GM21423 (cell line): ENCODE data around the gene KLHL18.
A peak's percentile ranks its signal among the peaks of the same experiment; 100 is the strongest.
"Not testable (repeated sequence)": the region's sequence is repeated elsewhere in the genome, so short reads cannot be mapped to it uniquely, and the experiment has no call there.

Source experiments
- ATAC-seq: cut with Tn5 transposase; IDR thresholded peaks from one replicate; pipeline ENCODE4 v1.9.1; 2021; ENCODE audit warnings: mild to moderate bottlenecking, moderate library complexity; ENCODE audit not compliant: unreplicated experiment

Gene KLHL18

GRCh38 chr3:47359323-47359722 lies 76.6 kb downstream of the KLHL18 start:
- ATAC-seq = no peak

DNA sequence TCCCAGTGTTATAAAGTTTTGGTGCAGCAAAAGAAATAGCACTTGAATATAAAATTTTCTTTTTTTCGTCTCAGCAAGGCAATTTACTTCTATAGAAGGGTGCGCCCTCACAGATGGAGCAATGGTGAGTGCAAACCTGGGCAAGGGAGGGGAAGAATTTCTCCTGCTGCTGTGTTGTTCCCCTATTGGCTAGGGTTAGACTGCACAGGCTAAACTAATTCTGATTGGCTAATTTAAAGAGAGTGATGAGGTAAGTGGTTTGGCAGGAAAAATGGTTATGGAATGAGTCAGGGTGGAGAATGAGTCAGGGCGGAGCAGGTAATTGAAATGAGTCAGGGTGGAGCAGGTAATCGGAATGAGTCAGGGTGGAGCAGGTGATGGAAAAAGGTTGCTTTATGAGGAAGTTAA lies 77.4 kb downstream of the KLHL18 start:
- not testable (repeated sequence) for ATAC-seq

DNA sequence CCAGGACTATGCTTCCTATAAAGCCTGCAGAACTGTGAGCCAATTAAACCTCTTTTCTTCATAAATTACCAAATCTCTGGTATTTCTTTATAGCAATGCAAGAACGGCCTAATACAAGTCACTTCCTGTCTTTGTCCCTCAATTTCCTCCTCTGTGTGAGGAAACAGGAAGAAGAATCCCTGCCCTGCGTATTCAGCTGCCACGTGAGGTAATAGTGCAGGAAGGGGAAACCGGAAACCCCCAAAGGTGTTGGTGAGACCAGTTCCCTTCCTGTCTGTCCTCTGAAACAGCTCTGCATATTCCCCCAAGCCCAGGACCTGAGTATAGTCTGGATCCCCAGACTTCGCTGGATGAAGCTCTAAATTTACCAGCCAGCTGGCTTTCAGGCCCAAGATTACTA lies 80.0 kb downstream of the KLHL18 start:
- no peak for ATAC-seq

GRCh38 chr3:47365213-47366153 lies 82.7 kb downstream of the KLHL18 start:
- no peak for ATAC-seq

- no peak for ATAC-seq
These were observed 84.1 kb downstream of the KLHL18 start for GRCh38 chr3:47366833-47367232.

DNA sequence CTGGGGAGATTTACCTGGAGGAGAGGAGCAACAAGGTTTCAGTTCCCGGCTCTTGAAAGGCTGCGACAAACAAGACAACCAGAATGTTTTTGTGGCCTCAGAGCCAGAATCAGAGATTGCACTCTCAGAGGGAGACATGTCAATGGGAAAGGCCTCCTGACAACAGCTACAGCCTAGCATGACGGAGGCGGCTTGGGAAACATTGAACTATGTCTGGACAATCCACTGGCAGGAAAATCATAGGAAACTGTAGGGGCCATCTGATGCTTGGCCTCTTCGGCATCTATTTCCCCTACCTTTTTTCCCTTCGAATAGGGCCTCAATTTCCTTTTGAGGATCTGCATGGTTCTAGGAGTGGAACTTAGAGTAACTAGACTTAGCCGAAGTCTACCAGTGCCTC lies 84.9 kb downstream of the KLHL18 start:
- ATAC-seq = no peak

- not testable (repeated sequence) for ATAC-seq
These were observed 87.3 kb downstream of the KLHL18 start for GRCh38 chr3:47370020-47370419.

GRCh38 chr3:47370887-47371697 lies 88.3 kb downstream of the KLHL18 start:
- no peak for ATAC-seq

DNA sequence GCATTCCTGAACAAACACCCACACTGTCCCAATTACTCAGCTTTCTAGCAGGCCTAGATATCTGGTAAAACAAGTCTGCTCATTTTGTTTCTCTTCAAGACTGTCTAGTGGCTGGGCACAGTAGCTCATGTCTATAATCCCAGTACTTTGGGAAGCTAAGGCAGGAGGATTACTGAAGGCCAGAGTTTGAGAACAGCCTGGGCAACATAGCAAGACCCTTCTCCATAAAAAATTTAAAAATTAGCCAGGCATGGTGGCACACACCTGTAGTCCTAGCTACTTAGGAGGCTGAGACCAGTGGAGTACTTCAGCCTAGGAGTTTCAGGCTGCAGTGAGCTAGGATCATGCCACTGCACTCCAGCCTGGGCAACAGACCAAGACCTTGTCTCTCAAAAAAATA lies 91.8 kb downstream of the KLHL18 start:
- no peak for ATAC-seq

DNA sequence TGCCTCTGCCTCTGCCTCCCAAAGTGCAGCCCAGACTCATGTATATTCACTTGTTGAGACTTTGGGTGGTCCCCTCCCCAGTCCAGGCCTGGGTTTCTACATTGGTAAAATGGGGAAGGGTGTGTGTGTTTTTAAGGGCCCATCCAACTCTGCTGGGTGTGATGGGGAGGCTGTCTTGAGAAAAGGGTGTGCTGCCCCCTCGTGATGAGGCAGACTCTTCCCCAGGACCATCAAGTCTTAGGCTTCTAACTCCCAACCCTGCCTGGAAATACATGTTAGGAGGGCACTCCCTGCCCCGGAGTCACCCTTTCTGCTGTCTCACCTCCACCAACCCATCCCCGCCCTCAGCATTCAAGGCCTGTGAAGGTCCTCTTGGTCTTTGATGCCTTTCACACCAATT lies 93.6 kb downstream of the KLHL18 start:
- no peak for ATAC-seq

DNA sequence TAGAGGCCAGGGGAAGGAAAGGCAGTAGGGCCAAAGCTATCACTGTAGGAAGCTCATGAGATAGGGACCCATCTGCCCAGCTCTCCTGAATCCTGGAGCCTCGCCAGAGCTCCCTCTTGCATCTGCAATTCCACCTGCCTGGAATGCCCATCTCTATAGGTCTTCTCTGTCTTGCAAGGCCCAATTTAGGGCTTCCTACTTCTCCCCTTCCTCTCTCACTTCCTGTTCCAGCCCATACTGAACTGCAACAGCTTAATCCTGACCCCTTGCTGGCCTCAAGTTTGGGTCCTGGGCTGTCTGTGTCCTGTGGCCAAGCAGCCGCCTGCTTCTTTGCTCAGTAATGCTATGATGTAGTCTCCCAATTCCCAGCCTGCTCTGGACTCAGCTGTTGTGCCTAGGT lies 94.4 kb downstream of the KLHL18 start:
- no peak for ATAC-seq

DNA sequence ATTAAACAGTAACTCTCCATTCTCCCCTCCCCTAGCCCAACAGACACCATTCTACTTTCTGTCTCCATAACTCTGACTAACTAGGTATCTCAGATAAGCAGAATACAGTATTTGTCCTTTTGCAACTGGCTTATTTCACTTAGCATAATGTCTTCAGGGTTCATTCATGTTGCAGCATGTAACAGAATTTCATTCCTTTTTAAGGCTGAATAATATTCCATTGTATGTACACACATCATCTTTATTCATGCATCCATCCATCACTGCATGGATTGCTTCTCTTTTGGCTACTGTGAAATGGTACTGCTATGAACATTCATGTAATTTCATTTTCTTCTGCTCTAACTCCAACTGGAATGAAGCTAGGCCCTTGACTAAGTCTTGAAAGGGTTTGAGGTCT lies 96.1 kb downstream of the KLHL18 start:
- ATAC-seq = no peak

GRCh38 chr3:47379411-47379899 lies 96.7 kb downstream of the KLHL18 start:
- no peak for ATAC-seq

- peak; percentile 6 for ATAC-seq
These were observed 97.4 kb downstream of the KLHL18 start for GRCh38 chr3:47380026-47380600.

GRCh38 chr3:47380601-47381316 lies 98.0 kb downstream of the KLHL18 start, which contains the start of gene PTPN23:
Gene PTPN23, plus strand, starts transcription at chr3:47381021. Its CDS starts 76 bp downstream, at chr3:47381097.
- peak; percentile 79 for ATAC-seq

- ATAC-seq = peak; percentile 51
These were observed 98.8 kb downstream of the KLHL18 start for GRCh38 chr3:47381317-47382157.

DNA sequence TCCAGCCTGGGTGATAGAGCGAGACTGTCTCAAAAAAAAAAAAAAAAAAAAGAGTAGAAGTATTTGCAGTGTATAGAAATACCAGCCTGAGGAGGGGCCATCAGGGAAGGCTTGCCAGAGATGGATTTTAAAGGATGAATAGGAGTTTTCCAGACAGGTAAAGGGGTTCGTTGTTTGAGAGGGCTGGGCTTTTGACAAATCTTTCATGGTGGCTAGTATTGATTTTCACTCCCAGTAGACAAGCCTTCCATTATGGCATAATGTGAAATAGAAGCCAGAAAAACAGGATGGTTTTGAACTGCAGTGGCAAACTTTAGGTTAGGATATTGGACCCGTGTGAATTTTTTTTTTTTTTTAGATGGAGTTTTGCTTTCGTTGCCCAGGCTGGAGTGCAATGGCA lies 101.7 kb downstream of the KLHL18 start:
- ATAC-seq = no peak

DNA sequence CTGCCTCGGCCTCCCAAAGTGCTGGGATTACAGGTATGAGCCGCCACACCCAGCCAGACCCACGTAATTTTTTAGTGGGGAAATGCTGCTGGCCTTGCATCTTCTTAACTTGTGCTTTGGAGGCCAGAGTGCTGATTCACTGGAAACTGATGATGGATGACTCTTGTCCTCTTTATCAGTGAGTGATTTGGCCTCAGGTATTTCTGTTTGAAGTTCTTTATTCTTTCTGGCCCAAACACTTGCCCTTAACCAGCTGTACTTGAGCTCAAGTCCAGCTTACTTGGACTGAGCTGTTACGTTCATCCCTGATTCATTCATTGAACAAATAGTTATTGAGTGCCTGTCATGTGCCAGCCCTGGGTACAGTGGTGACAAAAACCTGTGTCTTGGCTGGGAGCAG lies 102.3 kb downstream of the KLHL18 start:
- no peak for ATAC-seq

DNA sequence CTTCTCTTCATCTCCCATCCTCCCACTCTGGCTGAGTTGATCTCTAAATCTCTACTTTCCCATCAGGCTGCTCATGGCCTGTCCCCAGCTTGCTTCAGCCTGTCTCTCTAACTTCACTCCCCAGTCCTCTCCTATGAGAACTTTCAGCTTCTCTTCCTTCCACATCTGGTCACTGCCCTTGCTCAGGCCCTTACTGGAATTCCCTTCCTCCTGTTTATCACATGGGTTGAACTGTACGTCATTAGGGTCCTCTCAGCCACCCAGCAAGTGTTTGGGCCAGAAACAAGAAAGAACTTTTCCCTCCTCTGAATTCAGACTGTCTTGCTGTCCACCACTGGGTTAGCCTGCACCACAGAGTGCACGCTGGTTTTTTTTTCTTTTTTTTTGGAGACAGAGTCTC lies 103.1 kb downstream of the KLHL18 start:
- no peak for ATAC-seq

GRCh38 chr3:47392933-47393332 lies 110.2 kb downstream of the KLHL18 start:
- no peak for ATAC-seq
